Stomach smooth muscle (tissue), 2 donors: ENCODE results near the gene NRAP.

ENCODE experiments used
- H3K27ac ChIP-seq: one replicate; pipeline ENCODE4 v1.7.0; 2013; ENCODE audit warnings: mild to moderate bottlenecking, low read length, inconsistent platforms
- H3K27me3 ChIP-seq, 2 donors: one replicate each; pipeline ENCODE4 v1.7.0; 2013; ENCODE audit warnings: low read length in 2 of 2; ENCODE audit not compliant: insufficient read depth in 2 of 2, control insufficient read depth in 1 of 2
- H3K36me3 ChIP-seq, 2 donors: one replicate each; pipeline ENCODE4 v1.7.0; 2013; ENCODE audit warnings: low read length in 2 of 2; ENCODE audit not compliant: control insufficient read depth in 2 of 2, insufficient read depth in 2 of 2
- H3K4me1 ChIP-seq: one replicate; pipeline ENCODE4 v1.7.0; 2013; ENCODE audit warnings: low read length; ENCODE audit not compliant: control insufficient read depth, insufficient read depth
- H3K4me3 ChIP-seq, 2 donors: one replicate each; pipeline ENCODE4 v1.7.0; 2013; ENCODE audit warnings: low read length in 2 of 2
- H3K9ac ChIP-seq, 2 donors: one replicate each; pipeline ENCODE4 v1.7.0; 2013; ENCODE audit warnings: low read length in 2 of 2, mild to moderate bottlenecking in 1 of 2
- H3K9me3 ChIP-seq, 2 donors: one replicate each; pipeline ENCODE4 v1.7.0; 2013; ENCODE audit warnings: low read length in 2 of 2; ENCODE audit not compliant: control insufficient read depth in 2 of 2
- donor health status: healthy.
- donor health status: Pancreatic carcinoma.

Gene NRAP, protein sequence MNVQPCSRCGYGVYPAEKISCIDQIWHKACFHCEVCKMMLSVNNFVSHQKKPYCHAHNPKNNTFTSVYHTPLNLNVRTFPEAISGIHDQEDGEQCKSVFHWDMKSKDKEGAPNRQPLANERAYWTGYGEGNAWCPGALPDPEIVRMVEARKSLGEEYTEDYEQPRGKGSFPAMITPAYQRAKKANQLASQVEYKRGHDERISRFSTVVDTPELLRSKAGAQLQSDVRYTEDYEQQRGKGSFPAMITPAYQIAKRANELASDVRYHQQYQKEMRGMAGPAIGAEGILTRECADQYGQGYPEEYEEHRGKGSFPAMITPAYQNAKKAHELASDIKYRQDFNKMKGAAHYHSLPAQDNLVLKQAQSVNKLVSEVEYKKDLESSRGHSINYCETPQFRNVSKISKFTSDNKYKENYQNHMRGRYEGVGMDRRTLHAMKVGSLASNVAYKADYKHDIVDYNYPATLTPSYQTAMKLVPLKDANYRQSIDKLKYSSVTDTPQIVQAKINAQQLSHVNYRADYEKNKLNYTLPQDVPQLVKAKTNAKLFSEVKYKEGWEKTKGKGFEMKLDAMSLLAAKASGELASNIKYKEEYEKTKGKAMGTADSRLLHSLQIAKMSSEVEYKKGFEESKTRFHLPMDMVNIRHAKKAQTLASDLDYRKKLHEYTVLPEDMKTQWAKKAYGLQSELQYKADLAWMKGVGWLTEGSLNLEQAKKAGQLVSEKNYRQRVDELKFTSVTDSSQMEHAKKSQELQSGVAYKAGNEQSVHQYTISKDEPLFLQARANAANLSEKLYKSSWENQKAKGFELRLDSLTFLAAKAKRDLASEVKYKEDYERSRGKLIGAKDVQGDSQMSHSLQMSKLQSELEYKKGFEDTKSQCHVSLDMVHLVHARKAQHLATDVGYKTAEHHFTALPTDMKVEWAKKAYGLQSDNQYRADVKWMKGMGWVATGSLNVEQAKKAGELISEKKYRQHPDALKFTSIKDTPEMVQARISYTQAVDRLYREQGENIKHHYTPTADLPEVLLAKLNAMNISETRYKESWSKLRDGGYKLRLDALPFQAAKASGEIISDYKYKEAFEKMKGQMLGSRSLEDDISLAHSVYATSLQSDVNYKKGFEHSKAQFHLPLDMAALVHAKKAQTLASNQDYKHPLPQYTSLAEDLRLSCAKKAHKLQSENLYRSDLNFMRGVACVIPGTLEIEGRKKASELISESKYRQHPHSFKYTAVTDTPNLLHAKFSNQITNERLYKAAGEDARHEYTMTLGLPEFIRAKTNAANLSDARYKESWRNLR (N-terminal part only)

DNA sequence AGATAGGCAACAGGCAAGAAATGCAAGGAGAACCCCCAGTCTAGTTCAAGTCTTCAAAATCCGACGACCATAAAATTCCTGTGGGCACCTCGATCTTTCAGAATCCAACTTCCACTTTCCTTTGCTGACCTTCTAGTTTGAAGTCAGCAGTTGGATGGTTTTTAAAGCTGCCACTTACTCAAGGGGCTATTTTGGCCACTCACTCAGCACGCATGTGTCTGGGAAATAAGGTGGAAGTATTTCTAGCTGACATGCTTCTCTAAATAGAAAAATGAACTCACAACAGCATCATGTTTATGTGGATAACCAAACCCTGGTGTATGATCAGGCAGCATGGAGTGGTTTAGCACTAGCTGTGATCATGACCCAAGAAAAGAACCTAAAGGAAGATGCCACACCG is at the start of gene NRAP:
TSS of gene NRAP (minus strand) at position 134 of the 400 bp plus-strand sequence. CDS start 159 bp downstream, outside the sequence.
- H3K9ac ChIP-seq, result no peak within 1 kb of the TSS
- H3K27me3 ChIP-seq, result no peaks in the 10 kb centered on the region
- no peaks in the 10 kb centered on the region for H3K9me3 ChIP-seq
- no peak within 1 kb of the TSS for H3K27ac ChIP-seq
- no peak within 1 kb of the TSS for H3K4me3 ChIP-seq
- no peaks in the 10 kb centered on the region for H3K4me1 ChIP-seq
- no peaks in the 10 kb centered on the region for H3K36me3 ChIP-seq

DNA sequence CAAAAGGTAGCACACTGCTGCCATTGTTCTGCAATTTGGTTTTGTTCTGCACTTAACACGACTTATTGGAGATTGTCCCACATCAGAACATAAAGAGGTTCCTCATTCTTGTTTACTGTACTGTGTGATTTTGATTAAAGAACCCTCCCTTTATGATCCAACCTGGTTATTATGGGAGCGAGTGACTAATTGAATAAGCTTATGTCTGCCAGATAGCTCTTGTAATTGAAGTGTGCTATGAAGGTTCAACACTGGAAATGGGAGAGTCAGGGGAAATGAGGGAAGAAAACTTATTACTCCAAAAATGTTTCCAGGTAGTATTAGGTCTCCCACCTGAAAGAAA is 49.8 kb upstream of the NRAP start:
- Histone ChIP-seq H3K4me3 (no peak overlapping the region), H3K36me3 (no peaks in the 10 kb centered on the region), H3K27me3 (no peaks in the 10 kb centered on the region), H3K9me3 (no peaks in the 10 kb centered on the region), H3K4me1 (peaks cover 17% of the 10 kb centered on the region), H3K9ac (no peak overlapping the region), H3K27ac (no peak overlapping the region)

DNA sequence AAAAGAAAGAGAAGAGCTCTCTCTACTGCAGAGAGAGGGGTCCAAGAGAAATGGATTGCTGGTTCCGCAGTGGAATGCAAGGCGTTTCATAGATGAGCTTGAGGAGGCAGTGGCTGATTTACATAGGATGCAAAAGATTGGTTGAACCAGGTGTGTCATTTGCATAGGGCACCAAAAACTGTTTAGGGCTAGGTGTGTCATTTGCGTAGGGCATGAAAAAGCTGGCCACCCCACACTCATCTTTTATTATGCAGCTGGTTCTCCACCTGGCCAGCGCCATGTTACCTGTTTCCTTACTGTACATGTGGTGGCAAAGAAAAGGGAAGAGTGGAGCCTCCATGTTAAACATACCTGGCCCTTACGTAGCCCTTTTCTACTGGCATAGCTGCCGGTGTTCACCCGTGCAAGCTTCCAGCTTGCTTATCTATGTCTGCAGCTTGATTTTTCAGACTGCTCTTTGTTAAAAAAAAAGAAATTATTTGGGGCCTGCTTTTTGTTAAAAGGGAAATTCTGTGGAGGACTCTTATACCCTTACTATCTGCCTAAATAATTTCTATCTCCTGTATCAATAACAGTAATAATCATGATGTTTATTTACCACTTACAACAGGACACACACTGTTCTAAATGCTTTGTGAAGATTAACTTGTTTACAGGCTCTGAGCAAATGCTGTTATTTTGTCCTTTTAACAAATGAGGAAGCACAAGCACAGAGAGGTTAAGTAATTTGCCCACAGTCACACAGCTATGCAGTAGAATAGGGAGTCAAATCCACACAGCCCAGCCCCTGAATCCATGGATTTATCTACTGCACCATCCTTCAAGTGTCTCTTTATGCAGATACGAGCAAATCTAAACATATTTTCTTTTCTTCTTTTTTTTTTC is 49.2 kb upstream of the NRAP start:
- Histone ChIP-seq H3K36me3 (no peaks in the 10 kb centered on the region), H3K9ac (no peak overlapping the region), H3K27ac (no peak overlapping the region), H3K4me3 (no peak overlapping the region), H3K9me3 (no peaks in the 10 kb centered on the region), H3K27me3 (no peaks in the 10 kb centered on the region), H3K4me1 (peaks cover 17% of the 10 kb centered on the region)

DNA sequence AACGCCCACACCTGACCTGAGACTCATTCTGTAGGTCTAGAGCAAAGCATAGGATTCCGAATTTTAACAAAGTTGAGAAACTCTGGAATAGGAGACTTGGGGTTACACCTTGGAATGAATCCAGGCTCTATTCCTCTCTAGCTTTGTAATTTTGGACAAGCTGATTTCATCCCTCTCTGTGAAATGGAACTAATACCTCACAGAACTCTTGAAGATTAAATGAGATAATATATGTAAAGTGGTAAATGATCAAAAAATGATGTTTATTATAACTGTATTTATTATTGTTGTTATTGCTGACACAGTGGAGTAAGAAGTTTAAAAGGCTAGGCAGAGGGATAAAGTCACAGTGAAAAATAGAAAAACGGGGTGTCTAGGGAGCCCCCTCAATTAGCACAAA is 48.2 kb upstream of the NRAP start:
- H3K4me3 ChIP-seq, result no peak overlapping the region
- H3K9ac ChIP-seq, result no peak overlapping the region
- no peaks in the 10 kb centered on the region for H3K9me3 ChIP-seq
- H3K27me3 ChIP-seq, result no peaks in the 10 kb centered on the region
- H3K36me3 ChIP-seq, result no peaks in the 10 kb centered on the region
- peaks cover 17% of the 10 kb centered on the region for H3K4me1 ChIP-seq
- no peak overlapping the region for H3K27ac ChIP-seq

DNA sequence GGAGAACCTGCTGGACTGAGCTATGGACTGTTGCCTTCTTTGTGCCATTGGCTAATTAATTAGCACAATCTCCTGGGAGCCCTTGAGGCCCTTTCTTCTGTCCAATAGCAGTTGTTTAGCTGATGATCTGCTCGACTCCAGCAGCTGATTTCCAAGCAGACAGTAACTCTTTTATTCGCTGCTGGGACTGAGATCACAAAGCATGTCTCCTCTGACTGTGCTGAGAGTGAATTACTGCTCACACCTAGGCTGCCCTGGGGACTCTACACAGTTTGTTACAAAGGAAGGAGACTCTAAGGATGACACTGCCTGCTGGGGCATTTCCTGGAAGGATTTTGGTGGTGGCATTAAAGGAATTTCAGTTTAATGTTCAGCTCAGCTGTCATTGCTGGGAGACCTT is 47.3 kb upstream of the NRAP start:
- no peaks in the 10 kb centered on the region for H3K9me3 ChIP-seq
- no peak overlapping the region for H3K4me3 ChIP-seq
- H3K36me3 ChIP-seq, result no peaks in the 10 kb centered on the region
- H3K27ac ChIP-seq, result no peak overlapping the region
- no peak overlapping the region for H3K9ac ChIP-seq
- no peaks in the 10 kb centered on the region for H3K27me3 ChIP-seq
- peaks cover 19% of the 10 kb centered on the region for H3K4me1 ChIP-seq

DNA sequence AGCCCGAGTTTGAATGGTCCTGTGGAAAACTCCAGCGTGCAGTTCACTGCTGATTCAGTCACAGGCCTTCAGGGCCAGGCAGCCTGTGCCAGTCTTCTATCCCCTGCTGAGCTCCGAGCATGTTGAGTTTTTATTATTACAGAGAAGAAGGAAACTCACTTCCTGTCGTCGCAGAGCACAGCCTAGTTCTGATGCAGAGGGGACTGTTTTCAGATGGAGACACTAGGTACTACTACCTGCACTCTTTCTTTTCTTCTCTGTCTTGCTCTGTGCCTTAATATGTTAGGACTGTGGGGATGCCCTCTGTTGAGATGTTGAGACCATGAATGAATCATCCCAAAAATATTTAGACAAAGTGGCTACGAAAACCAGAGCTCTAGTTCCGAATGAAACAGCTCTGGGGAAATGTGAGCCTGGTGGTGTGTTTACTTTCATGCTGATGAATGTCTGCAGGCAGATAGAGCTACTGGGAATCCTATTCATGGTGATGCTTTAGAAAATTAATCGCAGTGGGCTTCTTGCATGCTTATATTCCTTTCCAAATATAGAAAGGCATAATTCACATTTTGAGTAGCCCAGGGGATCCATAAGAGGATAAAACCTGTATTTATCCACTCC is 45.5 kb upstream of the NRAP start:
- no peaks in the 10 kb centered on the region for H3K9me3 ChIP-seq
- no peaks in the 10 kb centered on the region for H3K27me3 ChIP-seq
- H3K27ac ChIP-seq, result peak overlapping the region; percentile 55
- no peak overlapping the region for H3K9ac ChIP-seq
- H3K4me3 ChIP-seq, result peak overlapping the region in 1 of 2 donors; percentile 40
- no peaks in the 10 kb centered on the region for H3K36me3 ChIP-seq
- H3K4me1 ChIP-seq, result peaks cover 19% of the 10 kb centered on the region

DNA sequence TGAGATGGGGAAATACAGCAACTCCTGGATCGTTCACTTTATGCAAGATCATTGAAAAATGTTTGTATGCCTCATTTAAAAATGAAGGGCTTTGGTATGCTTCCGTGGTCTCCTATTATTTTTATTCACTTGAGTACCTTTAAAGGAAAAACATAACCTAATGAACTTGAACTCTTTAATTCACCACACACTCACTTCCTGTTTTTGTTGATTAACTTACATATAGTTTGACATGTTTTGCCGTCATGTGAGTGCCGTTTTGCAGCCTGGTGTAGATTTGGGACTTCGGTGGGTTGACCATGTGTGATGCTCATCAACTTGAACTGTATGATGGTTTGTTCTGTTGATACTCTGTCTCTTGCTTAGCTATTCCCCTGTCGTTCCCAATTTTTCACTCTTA is 44.8 kb upstream of the NRAP start:
- H3K4me3 ChIP-seq, result no peak overlapping the region
- no peak overlapping the region for H3K9ac ChIP-seq
- no peaks in the 10 kb centered on the region for H3K27me3 ChIP-seq
- peaks cover 19% of the 10 kb centered on the region for H3K4me1 ChIP-seq
- no peaks in the 10 kb centered on the region for H3K9me3 ChIP-seq
- peak overlapping the region; percentile 55 for H3K27ac ChIP-seq
- H3K36me3 ChIP-seq, result peaks cover 0 to 3% of the 10 kb centered on the region in 2 donors

DNA sequence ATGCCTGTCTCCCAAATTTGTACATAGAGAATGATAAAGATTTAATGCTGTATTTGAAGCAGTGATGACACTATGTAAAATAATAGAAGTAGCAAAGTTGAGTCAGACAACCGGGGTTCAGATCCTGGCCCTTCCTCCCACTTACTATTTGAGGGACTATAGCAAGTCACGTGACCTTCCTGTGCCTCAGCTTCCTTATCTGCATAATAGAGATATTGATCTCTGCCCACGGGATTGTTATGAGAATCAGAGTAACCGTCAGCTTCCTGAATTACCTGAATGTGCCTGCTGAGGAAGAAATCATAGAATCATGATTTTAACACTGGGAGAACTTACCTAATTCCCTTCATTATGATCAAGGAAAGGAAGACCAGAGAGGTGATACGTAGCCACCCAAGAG is 42.8 kb upstream of the NRAP start:
- Histone ChIP-seq H3K4me1 (peaks cover 16% of the 10 kb centered on the region), H3K27me3 (no peaks in the 10 kb centered on the region), H3K9ac (no peak overlapping the region), H3K36me3 (peaks cover 0 to 6% of the 10 kb centered on the region in 2 donors), H3K9me3 (no peaks in the 10 kb centered on the region), H3K27ac (no peak overlapping the region), H3K4me3 (no peak overlapping the region)

DNA sequence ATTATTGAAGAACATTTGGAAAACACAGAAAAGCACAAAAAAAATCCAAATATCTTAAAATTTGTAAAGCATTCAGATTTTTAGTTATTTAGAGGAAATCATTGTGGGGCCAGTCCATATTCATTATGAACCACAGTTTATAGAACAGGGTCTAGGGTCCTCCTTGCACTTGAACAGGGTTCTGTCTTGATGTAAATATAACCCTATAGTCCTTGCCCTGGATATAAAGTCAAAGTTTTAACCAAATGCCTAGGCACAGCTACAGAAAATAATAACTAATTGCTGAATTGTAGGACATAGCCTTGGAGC is 41.5 kb upstream of the NRAP start:
- peaks cover 14% of the 10 kb centered on the region for H3K4me1 ChIP-seq
- H3K27me3 ChIP-seq, result no peaks in the 10 kb centered on the region
- no peak overlapping the region for H3K9ac ChIP-seq
- peaks cover 3 to 10% of the 10 kb centered on the region in 2 donors for H3K36me3 ChIP-seq
- no peak overlapping the region for H3K4me3 ChIP-seq
- H3K27ac ChIP-seq, result no peak overlapping the region
- H3K9me3 ChIP-seq, result no peaks in the 10 kb centered on the region
